ENCODE measurements around the gene IFI27L2. TPM values are rescaled to one million over a fixed set of nuclear protein-coding genes. Genes with fewer than 3 reads are reported as not detected.

Gene IFI27L2
- total and polyA plus RNA-seq, 2 experiments from 2014 or later = 91.5 to 95.1 TPM

DNA sequence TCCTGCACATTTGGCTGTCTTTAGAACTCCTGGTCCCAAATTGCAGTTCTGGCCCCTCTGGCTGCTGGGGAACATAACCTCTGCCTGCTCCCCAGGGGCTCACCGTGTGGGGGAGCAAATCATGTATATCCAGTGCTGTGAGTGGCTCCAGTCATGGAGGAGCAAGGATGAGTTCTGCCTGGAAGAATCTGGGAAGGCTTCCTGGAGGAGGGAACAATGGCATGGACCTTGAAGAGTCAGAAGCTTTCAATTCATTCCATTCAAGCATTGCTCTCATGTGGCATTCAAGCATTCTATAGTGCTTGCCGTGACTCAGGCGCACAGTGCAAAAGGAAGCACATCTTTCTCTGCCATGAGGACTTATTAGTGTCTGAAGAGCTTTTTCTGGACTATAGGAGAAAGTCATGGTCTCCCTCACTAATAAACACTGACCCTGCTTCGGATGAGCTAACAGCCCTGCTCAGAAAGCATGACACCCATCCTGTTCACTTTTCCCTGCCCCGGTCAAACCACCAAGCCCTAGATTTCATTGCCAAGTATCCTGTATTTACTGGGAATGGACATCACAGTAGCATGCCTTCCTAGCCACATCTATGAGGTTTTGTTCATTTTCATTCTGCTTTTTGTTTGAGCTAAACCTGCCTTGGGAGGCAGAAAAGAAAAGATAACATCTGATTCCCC, 15.4 kb downstream of the IFI27L2 start:
- H3K27me3 ChIP-seq = no peaks in the 10 kb centered on the region
- H2AFZ ChIP-seq = no peak overlapping the region
- H3K36me3 ChIP-seq (replicated peaks; ENCODE audit: insufficient read depth, low read depth) = no peaks in the 10 kb centered on the region
- no peak for DNase-seq (ENCODE audit: low spot score)
- no peaks in the 10 kb centered on the region for H3K79me2 ChIP-seq
- H3K4me3 ChIP-seq = no peak overlapping the region
- 82% methylated on average over 5 of the region's 5 CpGs for WGBS (ENCODE audit: low lambda C conversion rate, missing lambda C conversion rate)
- H3K4me2 ChIP-seq = no peak overlapping the region
- no peaks in the 10 kb centered on the region for H3K4me1 ChIP-seq (ENCODE audit: insufficient read depth)
- TF ChIP-seq EZH2phosphoT487 (IDR thresholded peaks at IDR 0.05; ENCODE audit: low read depth, severe bottlenecking, unreplicated experiment) (no peak), CTCF (IDR thresholded peaks at IDR 0.05; ENCODE audit: poor library complexity) (no peak), EZH2 (IDR thresholded peaks at IDR 0.05; ENCODE audit: borderline replicate concordance) (no peak)
- no peaks in the 10 kb centered on the region for H3K9me3 ChIP-seq (ENCODE audit: low read depth)
- no peaks in the 10 kb centered on the region for H4K20me1 ChIP-seq (ENCODE audit: insufficient read depth, poor library complexity, severe bottlenecking)
- H3K27ac ChIP-seq = no peak overlapping the region
- no peaks in the 10 kb centered on the region for H3K9me2 ChIP-seq (replicated peaks; ENCODE audit: insufficient read depth)

- no peak overlapping the region for H3K4me3 ChIP-seq
- TF ChIP-seq CTCF (IDR thresholded peaks at IDR 0.05; ENCODE audit: poor library complexity) (no peak), EZH2phosphoT487 (IDR thresholded peaks at IDR 0.05; ENCODE audit: low read depth, severe bottlenecking, unreplicated experiment) (no peak), EZH2 (IDR thresholded peaks at IDR 0.05; ENCODE audit: borderline replicate concordance) (no peak)
- DNase-seq (ENCODE audit: low spot score) = no peak
- no peaks in the 10 kb centered on the region for H3K9me2 ChIP-seq (replicated peaks; ENCODE audit: insufficient read depth)
- H2AFZ ChIP-seq = no peak overlapping the region
- no peaks in the 10 kb centered on the region for H3K36me3 ChIP-seq (replicated peaks; ENCODE audit: insufficient read depth, low read depth)
- H3K27me3 ChIP-seq = no peaks in the 10 kb centered on the region
- H3K9me3 ChIP-seq (ENCODE audit: low read depth) = no peaks in the 10 kb centered on the region
- no peak overlapping the region for H3K27ac ChIP-seq
- H3K79me2 ChIP-seq = no peaks in the 10 kb centered on the region
- H3K4me1 ChIP-seq (ENCODE audit: insufficient read depth) = no peaks in the 10 kb centered on the region
- H3K4me2 ChIP-seq = no peak overlapping the region
- 81% methylated on average over 6 of the region's 6 CpGs for WGBS (ENCODE audit: low lambda C conversion rate, missing lambda C conversion rate)
- no peaks in the 10 kb centered on the region for H4K20me1 ChIP-seq (ENCODE audit: insufficient read depth, poor library complexity, severe bottlenecking)
Measured at GRCh38 chr14:94113490-94113889, 15.9 kb downstream of the IFI27L2 start.

- Histone ChIP-seq H3K79me2 (no peaks in the 10 kb centered on the region), H4K20me1 (ENCODE audit: insufficient read depth, poor library complexity, severe bottlenecking) (no peaks in the 10 kb centered on the region), H3K4me2 (no peak overlapping the region), H3K9me2 (replicated peaks; ENCODE audit: insufficient read depth) (no peaks in the 10 kb centered on the region), H3K36me3 (replicated peaks; ENCODE audit: insufficient read depth, low read depth) (no peaks in the 10 kb centered on the region), H2AFZ (no peak overlapping the region), H3K27ac (no peak overlapping the region), H3K9me3 (ENCODE audit: low read depth) (no peaks in the 10 kb centered on the region), H3K27me3 (no peaks in the 10 kb centered on the region), H3K4me1 (ENCODE audit: insufficient read depth) (no peaks in the 10 kb centered on the region), H3K4me3 (no peak overlapping the region)
- TF ChIP-seq CTCF (IDR thresholded peaks at IDR 0.05; ENCODE audit: poor library complexity) = no peak
- no peak for TF ChIP-seq EZH2 (IDR thresholded peaks at IDR 0.05; ENCODE audit: borderline replicate concordance)
- TF ChIP-seq EZH2phosphoT487 (IDR thresholded peaks at IDR 0.05; ENCODE audit: low read depth, severe bottlenecking, unreplicated experiment) = no peak
- WGBS (ENCODE audit: low lambda C conversion rate, missing lambda C conversion rate) = 88% methylated on average over 7 of the region's 7 CpGs
- no peak for DNase-seq (ENCODE audit: low spot score)
Measured at GRCh38 chr14:94113073-94113472, 16.3 kb downstream of the IFI27L2 start.
